Measurements from ENCODE around the gene IDUA. TPM values are rescaled to one million over a fixed set of nuclear protein-coding genes. Genes with fewer than 3 reads are reported as not detected.
"Not testable (repeated sequence)": the region's sequence is repeated elsewhere in the genome, so short reads cannot be mapped to it uniquely, and the experiment has no call there.

The IDUA gene
- total RNA-seq, 2 donors from 2014 or later = 15.7 to 17.5 TPM

- H3K9me3 Mint-ChIP-seq = no peaks in the 10 kb centered on the region
- H3K27me3 Mint-ChIP-seq = peaks cover 0 to 3% of the 10 kb centered on the region in 2 donors
- DNase-seq (ENCODE audit: low spot score) (no peak), ATAC-seq (no peak)
- H3K36me3 Mint-ChIP-seq = no peaks in the 10 kb centered on the region
- H3K27ac Mint-ChIP-seq = no peak overlapping the region
- no peak overlapping the region for H3K4me3 Mint-ChIP-seq
- peaks cover 0 to 1% of the 10 kb centered on the region in 2 donors for H3K4me1 Mint-ChIP-seq (ENCODE audit: low read depth in 2 of 2)
These were observed 5.7 kb downstream of the IDUA start for GRCh38 chr4:992297-993110.

- peaks cover 3 to 4% of the 10 kb centered on the region in 2 donors for H3K27me3 Mint-ChIP-seq
- no peak for ATAC-seq
- H3K9me3 Mint-ChIP-seq = no peaks in the 10 kb centered on the region
- no peak within 1 kb of the TSS for H3K27ac Mint-ChIP-seq
- H3K4me1 Mint-ChIP-seq (ENCODE audit: low read depth in 2 of 2) = peaks cover 0 to 1% of the 10 kb centered on the region in 2 donors
- no peak within 1 kb of the TSS for H3K4me3 Mint-ChIP-seq
- DNase-seq (ENCODE audit: low spot score) = no peak
- H3K36me3 Mint-ChIP-seq = no peaks in the 10 kb centered on the region
These were observed 6.5 kb downstream of the IDUA start, which contains the start of gene SLC26A1 for GRCh38 chr4:993111-994029. TSS of gene SLC26A1 (minus strand) at chr4:993404. CDS start at chr4:991703, 1,701 bp downstream.

GRCh38 chr4:995311-996026 lies 8.6 kb downstream of the IDUA start:
- Mint-ChIP-seq H3K4me1 (ENCODE audit: low read depth in 2 of 2) (peaks cover 0 to 6% of the 10 kb centered on the region in 2 donors), H3K27me3 (peaks cover 11 to 15% of the 10 kb centered on the region in 2 donors), H3K9me3 (no peaks in the 10 kb centered on the region), H3K27ac (no peak overlapping the region), H3K36me3 (no peaks in the 10 kb centered on the region), H3K4me3 (no peak overlapping the region)
- ATAC-seq (no peak), DNase-seq (ENCODE audit: low spot score) (no peak)

DNA sequence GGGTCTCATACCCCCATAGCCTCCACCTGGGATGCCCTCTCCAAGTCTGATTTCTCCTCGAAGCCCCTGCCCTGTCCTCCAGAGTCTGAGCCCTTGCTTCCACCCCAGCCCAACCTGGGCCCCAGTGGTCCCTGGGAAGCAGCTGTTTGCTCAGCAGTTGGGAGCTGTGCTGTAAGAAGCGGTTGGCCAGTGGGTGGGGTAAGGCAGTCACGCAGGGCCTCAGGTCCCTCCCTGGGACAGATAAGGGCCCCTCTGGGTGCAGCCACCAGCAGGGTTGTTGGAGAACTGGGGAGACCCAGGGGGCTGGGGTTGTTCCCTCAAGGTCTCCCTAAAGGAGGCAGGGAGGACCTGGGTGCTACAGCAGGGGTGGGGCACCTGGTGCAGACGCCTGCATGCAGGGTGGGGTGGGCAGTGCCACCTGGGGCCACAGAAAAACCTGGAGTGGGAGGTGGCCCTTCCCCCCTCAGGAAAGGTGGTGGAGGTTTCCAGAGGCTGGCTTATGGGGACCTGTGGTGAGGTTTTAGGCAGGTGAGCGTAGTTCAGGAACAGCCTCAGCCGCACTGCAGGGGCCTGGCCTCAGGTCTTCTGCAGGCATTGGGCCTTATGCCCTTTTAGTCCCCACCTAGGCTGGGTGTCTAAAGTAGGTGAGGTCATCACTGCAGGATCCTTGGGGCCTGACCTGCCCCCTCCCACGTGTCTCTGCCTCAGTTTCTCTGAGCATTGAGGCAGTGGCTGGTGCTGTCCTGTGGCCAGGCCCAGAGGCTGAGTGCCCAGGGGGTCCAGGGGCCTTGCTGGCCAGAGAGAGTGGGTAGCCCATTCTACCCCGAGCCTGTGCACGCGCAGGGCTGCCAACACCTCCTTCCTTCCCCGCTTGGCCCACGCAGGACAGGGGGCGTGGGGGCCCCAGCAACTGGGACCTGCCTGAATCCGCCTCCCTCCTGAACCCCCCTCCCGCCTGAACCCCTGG lies 9.5 kb downstream of the IDUA start:
- ATAC-seq = no peak
- no peaks in the 10 kb centered on the region for H3K36me3 Mint-ChIP-seq
- H3K9me3 Mint-ChIP-seq = no peaks in the 10 kb centered on the region
- DNase-seq (ENCODE audit: low spot score) = no peak
- no peak overlapping the region for H3K4me3 Mint-ChIP-seq
- peaks cover 11 to 15% of the 10 kb centered on the region in 2 donors for H3K27me3 Mint-ChIP-seq
- peaks cover 0 to 6% of the 10 kb centered on the region in 2 donors for H3K4me1 Mint-ChIP-seq (ENCODE audit: low read depth in 2 of 2)
- H3K27ac Mint-ChIP-seq = no peak overlapping the region

GRCh38 chr4:996997-997374 lies 10.1 kb downstream of the IDUA start:
- Mint-ChIP-seq H3K27ac (no peak overlapping the region), H3K36me3 (no peaks in the 10 kb centered on the region), H3K4me3 (no peak overlapping the region), H3K9me3 (no peaks in the 10 kb centered on the region), H3K27me3 (peaks cover 11 to 15% of the 10 kb centered on the region in 2 donors), H3K4me1 (ENCODE audit: low read depth in 2 of 2) (peaks cover 0 to 6% of the 10 kb centered on the region in 2 donors)
- no peak for DNase-seq (ENCODE audit: low spot score)
- no peak for ATAC-seq

DNA sequence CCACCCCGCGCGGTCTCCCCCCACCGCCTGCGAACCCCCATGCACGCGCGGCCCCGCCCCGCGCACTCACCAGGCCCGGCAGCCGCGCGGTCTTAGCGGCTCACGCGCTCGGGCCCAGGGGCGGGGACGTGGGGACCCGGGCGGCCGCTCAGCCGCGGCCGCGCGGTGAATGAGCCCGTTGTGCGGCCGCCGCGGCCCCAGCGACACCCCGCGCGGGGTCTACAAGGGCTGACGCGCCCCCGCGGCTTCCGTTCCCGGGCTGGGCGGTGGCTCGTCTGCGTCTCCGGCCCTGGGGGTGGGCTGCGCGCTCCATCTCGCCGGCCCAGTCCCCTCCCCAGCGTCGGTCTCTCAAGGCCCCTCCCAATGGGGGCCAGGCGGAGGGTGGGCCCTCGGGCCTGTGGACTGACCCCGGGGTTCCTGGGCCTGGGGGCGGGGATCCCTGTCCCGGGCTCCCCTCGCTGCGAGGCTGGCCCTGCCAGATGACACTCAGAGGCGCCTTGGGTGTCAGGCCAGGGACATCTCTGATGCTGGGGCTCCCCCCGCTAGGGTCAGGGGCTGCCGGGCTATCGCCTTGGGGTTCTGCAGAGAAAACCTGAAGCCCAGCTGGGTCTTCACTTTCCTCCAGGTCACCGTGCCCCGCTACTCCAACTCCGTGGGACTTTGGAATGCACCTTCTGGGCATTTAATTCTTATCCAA lies 10.7 kb downstream of the IDUA start:
- H3K4me1 Mint-ChIP-seq (ENCODE audit: low read depth in 2 of 2) = peaks cover 0 to 6% of the 10 kb centered on the region in 2 donors
- peak; percentile 6 to 9 for ATAC-seq
- no peaks in the 10 kb centered on the region for H3K36me3 Mint-ChIP-seq
- H3K9me3 Mint-ChIP-seq = no peaks in the 10 kb centered on the region
- H3K4me3 Mint-ChIP-seq = no peak overlapping the region
- no peak for DNase-seq (ENCODE audit: low spot score)
- H3K27ac Mint-ChIP-seq = no peak overlapping the region
- peaks cover 13 to 15% of the 10 kb centered on the region in 2 donors for H3K27me3 Mint-ChIP-seq

- Mint-ChIP-seq H3K9me3 (no peaks in the 10 kb centered on the region), H3K4me1 (ENCODE audit: low read depth in 2 of 2) (peaks cover 0 to 6% of the 10 kb centered on the region in 2 donors), H3K4me3 (no peak overlapping the region), H3K27me3 (peaks cover 13 to 15% of the 10 kb centered on the region in 2 donors), H3K36me3 (no peaks in the 10 kb centered on the region), H3K27ac (no peak overlapping the region)
- DNase-seq (ENCODE audit: low spot score) (no peak), ATAC-seq (no peak)
These were observed 11.3 kb downstream of the IDUA start for GRCh38 chr4:998096-998691.

DNA sequence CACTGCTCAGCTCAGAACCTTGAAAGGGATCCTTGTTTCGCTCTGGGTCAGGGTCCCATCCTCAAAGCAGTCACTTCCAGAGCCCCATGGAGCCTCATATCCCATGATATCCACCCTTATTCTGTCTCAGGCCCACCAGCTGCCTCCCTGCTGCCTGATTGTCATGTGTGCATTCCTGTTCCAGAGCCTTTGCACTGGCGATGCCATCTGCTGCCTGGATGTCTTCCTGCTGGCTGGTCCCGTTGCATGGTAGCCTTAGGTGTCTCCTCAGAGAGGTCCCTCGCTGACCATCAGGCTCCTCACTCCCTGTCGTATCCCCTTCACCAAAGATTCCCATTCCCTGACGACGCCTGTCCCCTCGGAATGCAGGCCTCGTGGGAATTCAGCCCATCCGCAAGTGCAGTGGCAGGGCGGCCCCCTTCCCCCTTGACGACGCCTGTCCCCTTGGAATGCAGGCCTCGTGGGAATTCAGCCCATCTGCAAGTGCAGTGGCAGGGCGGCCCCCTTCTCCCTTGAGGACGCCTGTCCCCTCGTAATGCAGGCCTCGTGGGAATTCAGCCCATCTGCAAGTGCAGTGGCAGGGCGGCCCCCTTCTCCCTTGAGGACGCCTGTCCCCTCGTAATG lies 12.5 kb downstream of the IDUA start:
- H3K27ac Mint-ChIP-seq; H3K36me3 Mint-ChIP-seq; DNase-seq (ENCODE audit: low spot score); ATAC-seq; H3K4me1 Mint-ChIP-seq (ENCODE audit: low read depth in 2 of 2); H3K9me3 Mint-ChIP-seq; H3K4me3 Mint-ChIP-seq: not testable (repeated sequence)
- peaks cover 15 to 16% of the 10 kb centered on the region in 2 donors for H3K27me3 Mint-ChIP-seq

- H3K27me3 Mint-ChIP-seq = peaks cover 15 to 16% of the 10 kb centered on the region in 2 donors
- DNase-seq (ENCODE audit: low spot score) (no peak), ATAC-seq (no peak)
- peaks cover 0 to 6% of the 10 kb centered on the region in 2 donors for H3K4me1 Mint-ChIP-seq (ENCODE audit: low read depth in 2 of 2)
- no peak overlapping the region for H3K27ac Mint-ChIP-seq
- no peaks in the 10 kb centered on the region for H3K36me3 Mint-ChIP-seq
- H3K4me3 Mint-ChIP-seq = no peak overlapping the region
- no peaks in the 10 kb centered on the region for H3K9me3 Mint-ChIP-seq
These were observed 13.1 kb downstream of the IDUA start for GRCh38 chr4:999882-1000425.

GRCh38 chr4:1000686-1001260 lies 13.9 kb downstream of the IDUA start:
- H3K9me3 Mint-ChIP-seq = no peaks in the 10 kb centered on the region
- no peaks in the 10 kb centered on the region for H3K36me3 Mint-ChIP-seq
- H3K27ac Mint-ChIP-seq = no peak overlapping the region
- ATAC-seq (no peak), DNase-seq (ENCODE audit: low spot score) (no peak)
- no peak overlapping the region for H3K4me3 Mint-ChIP-seq
- peaks cover 0 to 6% of the 10 kb centered on the region in 2 donors for H3K4me1 Mint-ChIP-seq (ENCODE audit: low read depth in 2 of 2)
- peaks cover 15 to 16% of the 10 kb centered on the region in 2 donors for H3K27me3 Mint-ChIP-seq

DNA sequence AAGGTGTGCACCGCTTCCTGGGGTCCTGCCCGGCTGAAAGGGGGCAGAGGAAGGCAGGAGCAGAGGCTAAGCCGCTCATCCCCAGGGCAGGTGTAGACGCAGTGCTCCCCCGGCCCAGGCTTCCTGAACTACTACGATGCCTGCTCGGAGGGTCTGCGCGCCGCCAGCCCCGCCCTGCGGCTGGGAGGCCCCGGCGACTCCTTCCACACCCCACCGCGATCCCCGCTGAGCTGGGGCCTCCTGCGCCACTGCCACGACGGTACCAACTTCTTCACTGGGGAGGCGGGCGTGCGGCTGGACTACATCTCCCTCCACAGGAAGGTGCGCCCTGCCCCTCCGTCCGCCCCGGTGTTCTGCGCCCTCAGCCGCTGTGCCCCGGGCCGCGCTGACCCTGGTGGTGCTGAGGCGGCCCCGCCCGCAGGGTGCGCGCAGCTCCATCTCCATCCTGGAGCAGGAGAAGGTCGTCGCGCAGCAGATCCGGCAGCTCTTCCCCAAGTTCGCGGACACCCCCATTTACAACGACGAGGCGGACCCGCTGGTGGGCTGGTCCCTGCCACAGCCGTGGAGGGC lies 14.8 kb downstream of the IDUA start:
- Mint-ChIP-seq H3K36me3 (no peaks in the 10 kb centered on the region), H3K9me3 (no peaks in the 10 kb centered on the region), H3K27me3 (peaks cover 17 to 18% of the 10 kb centered on the region in 2 donors), H3K27ac (no peak overlapping the region), H3K4me1 (ENCODE audit: low read depth in 2 of 2) (peaks cover 0 to 6% of the 10 kb centered on the region in 2 donors), H3K4me3 (no peak overlapping the region)
- ATAC-seq = no peak
- no peak for DNase-seq (ENCODE audit: low spot score)
